Hepatic stellate cell (primary cell): ENCODE results near the gene EHD4.

ENCODE experiments used
- DNase-seq: peaks from one replicate; pipeline ENCODE4 v3.0.0; 2011; ENCODE audit warnings: low spot score

EHD4 gene

GRCh38 chr15:41994772-41995475 is 22.6 kb upstream of the EHD4 start:
- no peak for DNase-seq

GRCh38 chr15:41994171-41994650 is 21.9 kb upstream of the EHD4 start:
- no peak for DNase-seq

GRCh38 chr15:41993472-41994170 is 21.3 kb upstream of the EHD4 start:
- DNase-seq = no peak

GRCh38 chr15:41992803-41993190 is 20.4 kb upstream of the EHD4 start:
- no peak for DNase-seq

- DNase-seq = no peak
These were observed 19.9 kb upstream of the EHD4 start for GRCh38 chr15:41992151-41992802.

- no peak for DNase-seq
These were observed 18.3 kb upstream of the EHD4 start for GRCh38 chr15:41990691-41991090.

GRCh38 chr15:41990243-41990605 is 17.9 kb upstream of the EHD4 start:
- DNase-seq = no peak

- peak; percentile 88 for DNase-seq
These were observed 17.4 kb upstream of the EHD4 start for GRCh38 chr15:41989573-41990242.

GRCh38 chr15:41988896-41989572 is 16.7 kb upstream of the EHD4 start:
- DNase-seq = no peak

GRCh38 chr15:41987925-41988275 is 15.5 kb upstream of the EHD4 start:
- no peak for DNase-seq

GRCh38 chr15:41987246-41987924 is 15.0 kb upstream of the EHD4 start:
- no peak for DNase-seq

- no peak for DNase-seq
These were observed 13.1 kb upstream of the EHD4 start for GRCh38 chr15:41985236-41986160.

- DNase-seq = no peak
These were observed 12.3 kb upstream of the EHD4 start for GRCh38 chr15:41984622-41985021.

GRCh38 chr15:41983621-41984571 is 11.5 kb upstream of the EHD4 start:
- no peak for DNase-seq

GRCh38 chr15:41983221-41983620 is 10.9 kb upstream of the EHD4 start:
- DNase-seq = no peak

- DNase-seq = no peak
These were observed 10.0 kb upstream of the EHD4 start for GRCh38 chr15:41982133-41982930.

- no peak for DNase-seq
These were observed 9.2 kb upstream of the EHD4 start for GRCh38 chr15:41981371-41982132.
